Stimulated activated CD4-positive, alpha-beta T cell treated with anti-CD3 and anti-CD28 coated beads, TNF-alpha, amount 100 ng/mL, for 4 hours (primary cell): ENCODE data around the gene KCNJ15.

Experiments used
- DNase-seq, 3 experiments: peaks; one replicate each; pipeline ENCODE4 v3.0.0-alpha.2; 2020; ENCODE audit warnings: low read depth in 3 of 3

The KCNJ15 gene

DNA sequence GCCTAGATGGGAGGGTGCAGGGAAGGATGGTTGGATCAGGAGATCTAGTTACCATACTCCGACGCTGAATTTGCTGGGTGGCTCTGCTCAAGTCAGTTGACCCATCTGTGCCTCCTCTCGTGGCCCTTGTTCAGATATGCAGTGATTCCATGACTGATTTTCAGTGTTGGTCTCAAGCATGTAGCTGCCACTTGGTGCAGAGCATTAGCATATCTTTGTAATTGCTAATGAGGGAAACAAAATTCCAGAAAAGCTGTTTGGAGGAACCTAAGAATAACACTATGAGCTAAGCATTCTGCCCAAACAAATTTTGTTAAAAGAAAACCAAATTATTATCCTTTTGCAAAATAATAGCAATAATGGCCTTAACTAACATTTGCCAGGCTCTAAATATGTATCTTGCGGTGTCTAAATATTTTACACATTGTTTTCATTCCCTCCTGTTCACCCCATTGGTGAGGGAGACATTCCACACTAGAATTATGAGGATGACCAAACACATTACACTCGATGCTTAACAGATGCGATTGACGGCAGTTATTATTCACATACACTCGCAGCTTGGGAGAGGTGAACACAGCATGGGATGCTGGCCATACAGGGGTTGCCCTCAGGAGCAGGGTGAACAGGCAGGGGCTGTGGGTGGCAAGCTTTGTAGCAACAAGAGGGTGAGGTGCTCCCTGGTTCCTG, 69.1 kb downstream of the KCNJ15 start:
- DNase-seq = no peak

DNA sequence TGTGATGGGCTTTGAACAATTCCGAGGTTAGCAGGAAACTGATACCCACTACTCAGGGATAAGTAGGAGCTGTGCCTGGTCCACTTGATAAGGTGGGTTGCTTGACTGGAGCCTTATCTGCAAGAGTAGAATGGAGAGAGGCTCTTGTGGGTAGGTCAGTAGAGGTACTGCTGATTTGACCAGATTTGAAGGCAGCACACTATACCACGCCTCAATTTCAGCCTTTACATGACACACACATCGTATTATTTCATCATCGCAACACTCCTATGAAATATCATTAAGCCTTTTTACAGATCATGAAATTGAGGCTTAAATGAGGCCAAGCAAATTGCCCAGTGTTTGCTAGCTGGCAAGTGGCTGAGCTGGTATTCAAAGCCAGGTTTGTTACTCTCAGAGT, 69.6 kb downstream of the KCNJ15 start:
- no peak for DNase-seq

DNA sequence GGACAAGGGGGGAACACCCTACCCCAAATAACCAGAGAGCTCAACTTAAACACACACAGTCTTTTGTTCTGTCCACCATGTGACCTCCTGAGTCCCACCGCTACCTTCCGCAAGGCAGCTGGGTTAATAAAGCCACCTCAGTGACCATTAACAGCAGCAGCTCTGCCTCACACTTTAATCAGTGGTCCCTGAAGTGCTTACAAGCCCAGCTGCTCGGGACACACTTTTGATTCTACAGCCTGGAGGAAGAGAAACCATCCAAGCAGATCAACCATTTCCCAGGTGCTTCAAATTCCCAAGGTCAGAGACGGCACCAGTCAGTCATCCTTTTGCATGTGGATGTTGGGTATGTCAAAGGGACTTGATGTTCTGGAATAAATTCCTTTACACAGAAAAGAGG, 70.1 kb downstream of the KCNJ15 start:
- no peak for DNase-seq

DNA sequence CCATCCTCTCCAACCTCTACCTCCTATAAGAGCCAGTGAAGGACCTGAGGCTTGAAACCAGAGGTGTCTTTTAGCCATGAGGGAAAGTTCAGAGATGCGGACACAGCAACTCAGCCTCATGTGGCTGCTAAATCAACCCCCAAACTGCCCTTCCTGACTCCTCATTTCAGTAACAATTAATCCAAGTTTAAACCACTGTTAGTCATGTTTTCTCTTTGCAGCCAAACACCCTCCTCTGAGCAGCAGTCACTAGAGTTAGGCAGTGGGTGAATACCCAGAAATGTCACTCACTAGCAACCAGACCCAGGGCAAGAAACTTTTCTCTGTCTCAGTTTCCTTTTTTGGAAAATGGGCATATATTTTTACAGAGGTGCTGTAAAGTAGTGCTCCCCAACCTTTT, 71.2 kb downstream of the KCNJ15 start:
- no peak for DNase-seq

DNA sequence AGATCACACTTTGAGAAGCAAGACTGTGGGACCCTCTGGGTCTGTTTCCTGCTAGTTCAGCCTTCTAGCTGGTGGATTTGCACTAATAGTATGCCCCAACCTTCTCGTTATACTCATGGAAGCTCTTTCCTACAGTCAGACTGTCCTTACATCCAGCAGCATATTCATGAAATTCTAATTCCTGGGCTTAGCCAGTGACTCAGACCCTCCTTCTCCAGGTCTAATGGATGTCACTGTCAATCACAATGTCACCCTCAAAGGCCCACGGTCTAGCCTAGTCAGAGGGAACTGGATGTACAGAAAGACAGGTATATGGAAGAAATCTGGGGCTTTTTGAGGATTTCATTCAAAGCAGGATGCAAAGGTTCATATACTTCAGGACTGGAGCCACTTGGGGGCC, 72.4 kb downstream of the KCNJ15 start:
- DNase-seq = no peak

DNA sequence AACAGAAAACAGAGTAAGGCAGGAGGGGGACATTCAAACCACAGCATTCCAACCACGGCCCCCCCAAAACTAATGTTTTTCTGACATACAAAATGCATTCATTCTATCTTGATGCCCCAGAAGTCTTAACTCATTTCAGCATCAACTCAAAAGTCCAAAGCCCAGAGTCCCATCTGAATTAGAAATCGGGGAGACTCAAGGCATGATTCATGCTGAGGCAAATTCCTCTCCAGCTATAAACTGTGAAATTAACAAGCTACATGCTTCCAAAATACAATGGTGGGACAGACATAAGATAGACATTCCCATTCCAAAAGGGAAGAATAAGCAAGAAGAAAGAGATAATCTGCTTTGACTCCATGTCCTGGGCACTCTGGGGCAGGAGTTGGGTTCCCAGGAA, 73.9 kb downstream of the KCNJ15 start:
- DNase-seq = no peak

DNA sequence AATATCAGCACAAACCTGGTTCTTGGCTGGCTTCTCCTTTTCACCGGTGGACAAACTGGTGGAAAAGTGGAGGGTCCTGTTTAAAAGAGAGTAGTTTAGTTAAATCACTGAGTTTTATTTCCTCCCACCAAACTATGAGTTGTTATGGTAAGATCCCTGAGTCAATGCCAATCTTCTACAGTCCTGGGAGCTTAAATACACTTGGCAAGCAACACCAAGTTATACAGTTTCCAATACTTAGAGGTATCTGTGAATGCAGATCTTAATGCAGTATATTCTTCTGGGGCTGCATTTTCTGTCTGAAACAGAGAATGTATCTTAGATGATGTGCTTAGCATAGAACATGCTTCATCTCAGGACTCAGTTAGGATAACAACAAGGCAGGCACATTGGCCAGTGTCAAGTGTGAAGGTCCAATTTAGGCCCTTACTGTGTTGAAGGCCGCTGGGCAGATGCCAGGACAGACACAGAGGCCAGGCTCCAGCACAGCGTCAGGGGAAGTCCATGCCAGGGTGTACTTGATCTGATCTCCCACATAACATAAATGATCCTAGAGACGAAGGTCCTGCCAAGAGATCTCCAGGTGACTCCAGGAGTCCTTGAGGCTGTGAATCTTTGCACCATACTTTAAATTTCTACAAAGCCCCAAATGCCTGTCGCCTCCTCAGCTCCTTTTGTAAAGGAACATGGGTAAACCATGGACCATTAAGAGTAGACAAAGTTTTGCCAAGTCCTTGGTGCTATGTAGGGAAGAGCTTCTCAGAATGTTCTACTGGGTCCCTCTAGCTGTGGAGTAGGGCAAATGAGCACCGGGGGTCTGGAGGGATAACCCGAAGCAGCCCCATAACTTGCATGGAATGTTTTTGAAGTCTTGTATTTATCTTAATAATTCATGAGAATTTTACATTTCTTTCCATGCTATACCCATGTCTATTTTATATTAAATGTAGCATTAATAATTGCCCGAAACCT, 76.8 kb downstream of the KCNJ15 start:
- DNase-seq = no peak

DNA sequence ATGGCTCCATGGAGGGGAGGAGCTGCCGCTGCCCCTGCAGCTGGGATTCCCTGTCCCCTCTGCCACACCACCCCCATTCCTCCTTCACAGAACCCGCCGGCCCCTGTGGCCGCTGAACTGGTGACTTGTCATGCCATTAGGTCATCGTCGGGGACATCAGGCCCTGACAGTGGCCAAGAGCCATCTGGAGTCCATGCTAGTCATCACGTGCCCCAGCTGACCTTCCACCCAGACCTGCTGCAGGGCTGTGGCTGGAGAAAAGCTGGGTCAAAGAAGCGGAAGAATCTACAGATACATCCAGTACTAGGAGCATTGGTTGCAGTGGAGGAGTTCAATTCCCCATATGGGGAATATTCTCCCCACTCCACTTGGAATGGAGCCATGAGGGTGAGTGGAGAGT, 78.1 kb downstream of the KCNJ15 start:
- no peak for DNase-seq

DNA sequence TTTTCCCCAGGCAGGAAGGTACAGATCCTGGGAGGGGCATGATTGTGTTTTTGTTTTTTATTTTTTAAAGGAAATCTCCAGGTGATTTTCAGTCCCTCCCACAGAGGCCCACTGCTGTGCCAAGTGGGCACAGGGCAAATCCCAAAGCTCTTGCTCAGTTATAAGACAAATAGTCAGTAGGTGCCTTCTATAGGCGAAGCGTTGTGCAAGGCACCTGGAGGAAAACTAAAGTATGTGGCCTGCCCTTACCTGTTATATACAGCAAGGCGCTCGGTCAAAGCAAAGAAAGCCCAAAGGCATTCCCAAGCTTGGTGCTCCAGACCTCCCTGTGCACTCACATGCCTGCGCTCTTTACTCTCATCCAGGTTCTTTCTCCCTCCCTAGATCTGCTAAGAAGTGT, 81.0 kb downstream of the KCNJ15 start:
- no peak for DNase-seq

DNA sequence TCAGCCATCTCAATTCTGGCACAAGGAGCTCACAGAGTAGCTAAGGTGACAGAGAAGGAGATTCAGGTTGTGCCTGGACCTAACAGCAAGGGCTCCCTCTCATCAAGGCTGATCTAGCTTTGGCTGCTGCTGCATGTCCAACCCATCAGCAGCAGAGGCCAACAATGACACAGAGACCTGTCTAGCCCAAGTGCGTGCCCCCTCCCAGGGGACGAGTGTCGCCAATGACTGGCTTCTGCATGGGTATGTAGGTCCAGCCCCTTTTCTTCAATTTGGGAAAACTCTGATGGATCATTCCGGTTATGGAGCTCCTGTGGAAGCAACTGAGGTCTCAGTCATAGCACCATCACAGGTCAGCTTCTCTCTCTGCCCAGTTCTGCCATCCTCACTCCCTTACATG, 83.3 kb downstream of the KCNJ15 start:
- no peak for DNase-seq

DNA sequence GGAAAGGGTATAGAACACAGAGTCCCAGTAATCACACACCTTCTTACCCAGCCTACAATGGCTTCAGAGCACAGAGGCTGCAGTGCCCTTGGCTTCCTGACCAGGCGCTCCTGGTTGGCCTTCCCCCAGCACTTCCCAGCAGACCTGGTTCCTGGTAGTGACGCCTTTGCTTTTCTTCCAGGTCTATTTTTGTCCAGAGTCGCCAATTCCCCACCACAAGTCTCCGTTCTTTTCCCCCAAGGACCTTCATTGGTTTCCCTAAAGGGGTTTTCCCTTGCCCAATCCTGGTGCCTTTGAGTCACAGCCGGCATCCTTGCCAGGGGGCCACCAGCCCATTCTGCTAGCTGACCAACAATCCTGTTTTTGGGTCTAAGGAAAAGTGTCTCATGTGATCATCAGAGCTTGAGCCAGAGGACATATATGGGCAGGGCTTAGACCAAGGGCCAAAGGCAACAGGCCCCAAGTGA, 84.8 kb downstream of the KCNJ15 start:
- no peak for DNase-seq

DNA sequence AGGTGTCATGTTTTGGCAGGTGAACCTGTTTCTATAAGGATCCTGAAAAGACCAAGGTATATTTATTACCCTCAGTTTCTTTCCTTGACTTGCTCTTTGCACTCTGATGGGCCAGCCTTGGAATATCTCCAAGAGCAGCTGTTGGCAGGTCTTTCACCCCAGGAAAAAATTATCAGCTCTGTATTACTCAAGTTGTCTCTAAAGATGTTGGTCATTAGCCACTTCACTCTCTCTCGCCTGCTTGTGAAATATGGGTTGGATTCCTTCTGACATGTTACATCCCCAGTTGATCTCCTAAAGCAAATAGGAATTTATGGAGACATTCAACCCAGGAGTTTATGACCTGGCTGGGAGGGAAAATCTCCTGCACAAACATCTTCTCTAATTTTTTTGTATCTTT, 85.9 kb downstream of the KCNJ15 start:
- no peak for DNase-seq

DNA sequence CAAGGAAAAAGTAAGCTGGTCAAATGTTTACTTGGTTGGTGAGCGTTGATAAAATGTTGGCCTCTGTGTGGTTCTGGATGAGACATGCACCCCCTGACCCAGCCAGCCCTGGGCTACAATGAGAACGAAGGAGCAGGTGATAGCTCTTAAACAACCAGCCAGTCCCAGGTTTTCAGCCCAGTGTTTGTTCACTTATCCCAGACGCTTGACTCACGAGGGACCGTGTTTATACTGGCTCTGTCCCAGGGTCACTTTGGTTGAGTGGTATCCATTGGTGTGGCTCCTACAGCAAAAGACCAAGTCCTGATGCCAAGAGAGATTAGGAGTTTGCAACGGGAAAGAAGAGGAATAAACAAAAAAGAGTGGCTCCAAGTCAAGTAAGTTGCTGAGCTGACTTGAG, 86.9 kb downstream of the KCNJ15 start:
- DNase-seq = no peak

DNA sequence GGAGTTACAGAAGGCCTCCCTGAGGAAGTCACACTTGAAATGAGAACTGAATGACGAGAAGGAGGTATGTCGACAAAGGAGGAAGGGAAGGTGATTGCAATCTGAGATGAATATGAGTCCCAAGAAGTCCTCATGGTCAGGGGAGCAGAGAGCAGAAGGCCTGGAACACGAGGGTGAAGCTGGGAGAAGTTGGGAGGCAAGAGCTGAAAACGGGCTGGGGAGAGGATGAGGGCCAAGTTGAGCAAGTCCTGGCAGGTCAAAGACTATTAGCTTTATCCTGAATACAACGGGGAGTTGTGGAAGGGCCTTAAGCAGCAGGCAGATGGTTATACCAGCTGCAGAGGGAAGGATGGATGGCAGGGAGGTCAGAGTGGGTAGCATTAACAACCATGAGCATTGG, 89.5 kb downstream of the KCNJ15 start:
- no peak for DNase-seq

DNA sequence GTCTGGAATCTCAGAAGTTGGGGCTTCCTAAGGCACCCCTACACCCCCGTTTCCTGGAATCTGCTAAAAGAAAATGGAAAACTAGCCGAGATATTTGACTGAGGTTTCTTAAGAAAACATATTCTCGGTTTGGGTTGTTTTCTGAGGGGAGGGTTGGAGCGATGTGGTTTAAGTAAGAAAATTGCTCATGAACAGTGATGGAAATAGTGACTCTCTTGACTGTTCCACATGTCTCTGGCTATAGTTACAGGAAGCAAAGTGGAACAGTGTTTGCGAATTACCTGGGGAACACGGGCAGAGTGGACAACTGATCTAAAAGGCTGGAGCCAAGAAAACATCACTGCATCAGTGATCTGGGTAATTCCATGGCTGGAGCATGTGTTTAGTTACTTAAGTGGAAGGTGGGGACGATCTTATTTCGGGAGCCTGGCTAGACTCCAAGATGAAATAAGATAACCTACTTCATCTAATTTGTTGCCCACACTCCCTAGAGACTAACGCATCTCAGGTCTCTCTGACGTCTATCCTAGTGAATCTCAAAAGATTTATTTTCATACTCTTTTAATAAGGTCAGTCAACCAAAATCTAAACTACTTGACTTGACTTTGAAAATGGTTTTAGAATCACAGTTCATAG, 92.4 kb downstream of the KCNJ15 start:
- DNase-seq = peak in 1 of 3 experiments; percentile 6

DNA sequence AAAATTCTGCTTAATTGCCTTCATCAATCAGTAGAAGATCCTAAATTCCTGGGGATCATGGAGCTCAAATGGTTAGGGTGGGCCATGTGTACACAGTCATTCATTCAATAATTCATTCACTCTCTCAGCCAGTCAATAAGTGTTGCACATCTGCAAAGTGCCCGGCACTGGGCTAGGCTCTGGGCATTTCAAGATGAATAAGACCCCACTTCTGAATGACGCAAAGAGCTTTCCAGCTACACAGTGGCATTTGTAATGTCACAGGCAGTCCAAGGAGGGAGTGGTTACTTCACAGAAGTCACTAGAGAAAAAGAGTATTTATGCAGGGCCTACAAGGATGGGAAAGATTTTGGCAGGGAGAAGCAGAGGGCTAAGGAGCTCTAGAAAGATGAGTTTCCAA, 93.2 kb downstream of the KCNJ15 start:
- no peak for DNase-seq

DNA sequence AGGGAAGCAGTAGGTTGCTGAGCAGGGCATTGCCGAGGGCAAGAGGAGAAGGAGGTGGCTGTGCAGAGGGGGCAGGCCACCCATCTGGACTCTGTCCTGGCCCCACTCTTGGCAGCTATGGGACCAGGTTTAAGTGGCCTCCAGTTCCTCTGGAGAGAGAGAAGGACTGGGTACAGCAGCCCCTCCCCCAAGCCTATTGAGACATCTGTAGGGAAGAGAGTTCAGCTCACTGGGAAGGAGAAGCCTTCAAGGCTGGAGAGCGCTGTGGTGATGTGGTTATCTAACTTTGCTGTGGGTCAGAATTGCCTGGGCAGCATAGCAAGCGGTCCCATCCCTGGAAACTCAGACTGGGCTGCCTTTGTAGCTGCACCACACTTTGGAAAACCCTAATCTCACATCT, 93.9 kb downstream of the KCNJ15 start:
- no peak for DNase-seq

DNA sequence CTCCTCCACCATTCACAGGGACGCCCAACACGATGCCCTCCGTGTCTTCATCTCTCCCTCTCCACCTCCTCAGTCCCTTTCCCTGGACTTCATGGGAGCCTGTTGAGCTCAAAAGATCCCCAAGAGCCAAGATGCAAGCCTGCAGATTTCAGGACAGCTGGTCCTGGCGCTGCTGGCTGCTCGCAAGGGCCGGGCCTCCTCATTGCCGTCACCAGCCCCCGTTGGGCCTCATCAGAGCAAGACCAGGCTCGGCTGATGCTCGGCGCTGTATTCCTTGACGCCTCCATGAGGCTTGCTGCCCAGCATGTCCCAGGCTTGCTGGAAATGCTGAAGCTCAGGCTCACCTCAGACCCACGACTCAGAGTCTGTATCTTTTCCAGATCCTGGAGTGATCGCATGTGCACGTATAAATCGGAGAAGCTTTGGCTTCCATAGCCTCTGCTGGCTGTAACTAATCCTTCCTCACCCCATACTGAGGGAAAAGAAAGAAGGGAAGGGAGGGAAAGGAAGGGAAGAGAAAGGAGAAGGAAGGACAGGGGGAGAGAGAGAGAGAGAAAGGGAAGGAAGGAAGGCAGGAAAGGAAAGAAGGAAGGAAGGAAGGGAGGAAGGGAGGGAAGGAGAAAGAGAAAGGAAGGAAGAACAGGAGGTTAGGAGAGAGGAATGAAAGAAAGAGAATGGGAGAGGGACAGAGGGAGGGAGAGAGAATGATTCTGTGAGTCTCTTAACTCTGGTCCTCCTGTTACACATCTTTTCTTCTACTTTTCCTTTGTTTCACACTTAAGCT, 94.6 kb downstream of the KCNJ15 start:
- DNase-seq = no peak

DNA sequence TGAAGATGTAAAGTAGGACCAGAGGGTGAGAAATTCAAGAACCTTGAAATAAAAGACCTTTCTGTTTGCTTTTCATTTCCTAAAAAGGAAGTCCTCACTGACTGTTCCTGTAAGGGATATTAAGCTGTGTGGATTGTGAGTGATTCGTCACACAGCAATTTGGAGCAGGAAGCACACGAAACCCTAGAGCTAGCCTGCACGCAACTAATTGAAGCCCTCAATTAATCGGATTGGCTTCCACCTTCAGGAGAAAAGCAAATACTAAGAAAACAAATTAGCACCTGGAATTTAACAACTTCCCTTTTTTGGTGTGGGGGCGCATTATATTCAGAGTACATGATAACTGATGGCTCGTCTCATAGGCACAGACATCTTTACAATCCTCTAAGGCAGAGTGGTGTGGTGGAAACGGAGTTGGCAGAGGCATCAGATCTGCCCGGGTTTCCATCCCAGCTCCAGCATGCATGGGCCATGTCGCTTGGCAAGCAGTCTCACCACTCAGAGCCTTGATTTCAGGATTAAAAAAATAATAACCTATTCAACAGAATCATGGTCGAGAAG, 95.2 kb downstream of the KCNJ15 start:
- no peak for DNase-seq

DNA sequence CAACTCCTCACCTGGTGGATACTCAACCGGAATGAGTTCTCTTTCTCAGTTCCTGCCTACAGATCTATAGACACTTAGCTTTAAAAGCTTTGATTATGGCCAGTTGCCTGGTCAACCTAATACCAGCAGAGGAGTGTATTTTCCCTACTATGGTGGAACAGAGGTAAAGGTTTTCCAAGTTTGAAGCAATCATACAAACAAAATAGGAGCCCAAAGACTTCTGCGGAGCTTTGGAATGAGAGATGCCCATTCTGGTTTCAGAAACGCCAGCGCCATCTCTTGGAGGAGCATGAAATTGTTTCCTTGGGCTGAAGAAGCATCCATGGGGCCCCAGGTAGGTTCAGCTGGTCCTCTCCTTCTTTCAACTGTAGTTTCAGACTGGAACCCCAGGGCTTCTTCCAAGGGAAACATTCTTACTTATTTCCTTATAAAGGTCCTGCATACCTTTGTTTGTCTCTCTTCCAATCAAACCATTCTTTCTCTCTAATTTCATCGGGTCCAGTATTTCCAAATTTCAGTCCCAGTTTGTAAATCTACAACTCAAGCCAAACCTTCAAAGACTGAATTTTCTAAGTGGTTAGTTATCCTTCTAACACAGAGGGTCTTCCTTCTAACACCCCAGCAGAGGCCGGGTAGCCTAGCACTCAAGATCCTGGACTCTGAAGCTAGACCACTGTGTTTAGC, 95.9 kb downstream of the KCNJ15 start:
- peak in 1 of 3 experiments; percentile 24 for DNase-seq

DNA sequence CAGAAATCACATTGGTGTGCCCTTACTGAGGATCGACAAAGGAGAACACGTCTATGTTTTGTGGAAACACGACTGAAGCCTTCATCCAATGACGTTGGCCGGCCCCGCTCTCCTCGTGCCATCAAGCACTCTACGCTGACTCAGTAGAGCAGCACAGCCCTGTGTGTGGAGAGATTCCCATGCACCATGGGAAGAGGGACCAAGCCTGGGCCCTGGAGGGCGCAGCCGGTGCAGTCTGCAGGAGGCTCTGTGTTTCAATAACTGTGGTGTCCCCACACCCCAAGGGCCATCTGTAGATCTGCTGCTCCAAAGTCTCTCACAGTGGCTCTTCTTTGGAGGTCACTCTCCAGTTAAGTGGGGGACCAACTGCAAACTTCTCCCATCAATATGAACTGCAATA, 97.4 kb downstream of the KCNJ15 start:
- DNase-seq = no peak
